Measurements from ENCODE around the gene HCFC1R1. TPM values are rescaled to one million over a fixed set of nuclear protein-coding genes. Genes with fewer than 3 reads are reported as not detected.

HCFC1R1 gene
- total RNA-seq, 2 experiments from 2014 or later: 24.2 to 24.8 TPM

- ChIA-PET CTCF (no interaction called here), POLR2A (no interaction called here)
- no peaks in the 10 kb centered on the region for H3K9me3 Mint-ChIP-seq
- DNase-seq (no peak), ATAC-seq (no peak)
- no peak overlapping the region for H3K4me3 Mint-ChIP-seq
- H3K4me1 Mint-ChIP-seq (ENCODE audit: low read depth): peaks cover 6% of the 10 kb centered on the region
- H3K36me3 Mint-ChIP-seq (ENCODE audit: low read depth): peaks cover 49% of the 10 kb centered on the region
- no peaks in the 10 kb centered on the region for H3K27me3 Mint-ChIP-seq
- no peak for TF ChIP-seq CTCF (IDR thresholded peaks at IDR 0.05)
- H3K27ac Mint-ChIP-seq: no peak overlapping the region
- intact Hi-C loops (cut with micrococcal nuclease): no loop called here
Observed at GRCh38 chr16:2976201-2976600, 47.5 kb downstream of the HCFC1R1 start.

GRCh38 chr16:2975161-2975795 is 48.5 kb downstream of the HCFC1R1 start:
- no peak overlapping the region for H3K4me3 Mint-ChIP-seq
- intact Hi-C loops (cut with micrococcal nuclease): no loop called here
- no peak for TF ChIP-seq CTCF (IDR thresholded peaks at IDR 0.05)
- ChIA-PET POLR2A (interaction anchor here (0.7 kb wide), 1 partner anchor 107 kb away, joined by 3 read pairs; no protein-coding TSS in a partner anchor), CTCF (no interaction called here)
- H3K9me3 Mint-ChIP-seq: no peaks in the 10 kb centered on the region
- peaks cover 55% of the 10 kb centered on the region for H3K36me3 Mint-ChIP-seq (ENCODE audit: low read depth)
- H3K27me3 Mint-ChIP-seq: no peaks in the 10 kb centered on the region
- no peak overlapping the region for H3K27ac Mint-ChIP-seq
- peaks cover 11% of the 10 kb centered on the region for H3K4me1 Mint-ChIP-seq (ENCODE audit: low read depth)
- no peak for DNase-seq
- no peak for ATAC-seq

- no peak for DNase-seq
- intact Hi-C loops (cut with micrococcal nuclease): no loop called here
- peaks cover 54% of the 10 kb centered on the region for H3K36me3 Mint-ChIP-seq (ENCODE audit: low read depth)
- no peak overlapping the region for H3K4me3 Mint-ChIP-seq
- no peaks in the 10 kb centered on the region for H3K9me3 Mint-ChIP-seq
- H3K4me1 Mint-ChIP-seq (ENCODE audit: low read depth): peaks cover 11% of the 10 kb centered on the region
- H3K27ac Mint-ChIP-seq: no peak overlapping the region
- no peak for ATAC-seq
- CTCF ChIA-PET: no interaction called here
- no peak for TF ChIP-seq CTCF (IDR thresholded peaks at IDR 0.05)
- H3K27me3 Mint-ChIP-seq: no peaks in the 10 kb centered on the region
- POLR2A ChIA-PET: interaction anchor here (0.6 to 0.7 kb wide), 3 partner anchors 9 to 107 kb away, joined by 3 read pairs; no protein-coding TSS in a partner anchor
Observed at GRCh38 chr16:2974319-2975056, 49.3 kb downstream of the HCFC1R1 start.

- Mint-ChIP-seq H3K27ac (no peak overlapping the region), H3K9me3 (no peaks in the 10 kb centered on the region), H3K36me3 (ENCODE audit: low read depth) (peaks cover 51% of the 10 kb centered on the region), H3K27me3 (no peaks in the 10 kb centered on the region), H3K4me1 (ENCODE audit: low read depth) (peaks cover 9% of the 10 kb centered on the region), H3K4me3 (no peak overlapping the region)
- no peak for DNase-seq
- ChIA-PET POLR2A (interaction anchor here (0.6 to 0.7 kb wide), 2 partner anchors 9 to 24 kb away, joined by 3 read pairs; no protein-coding TSS in a partner anchor), CTCF (interaction anchor here (2.1 kb wide), 1 partner anchor 53 kb away, joined by 6 read pairs; no protein-coding TSS in a partner anchor)
- intact Hi-C loops (cut with micrococcal nuclease): no loop called here
- no peak for ATAC-seq
- no peak for TF ChIP-seq CTCF (IDR thresholded peaks at IDR 0.05)
Observed at GRCh38 chr16:2973605-2974318, 50.0 kb downstream of the HCFC1R1 start.
